CD8-positive, alpha-beta memory T cell (primary cell): ENCODE data around the gene ALKBH7. TPM values are rescaled to one million over a fixed set of nuclear protein-coding genes. Genes with fewer than 3 reads are reported as not detected.

Experiments used
- CTCF ChIA-PET: fragments of 350-600 bp; sonication (Branson Sonifier 250); formaldehyde crosslinking; loops from one replicate; lab custom pipeline; 2021; ENCODE audit warnings: antibody characterized with exemption; lab: Charles Lee
- POLR2A ChIA-PET: fragments of 350-600 bp; sonication (Branson Sonifier 250); formaldehyde crosslinking; loops from one replicate; lab custom pipeline; 2021; ENCODE audit warnings: antibody characterized with exemption; lab: Charles Lee
- DNase-seq, 5 donors: peaks; one replicate each; pipeline versions ENCODE4 v3.0.0 to v3.0.0-alpha.2; 2020 to 2022; ENCODE audit warnings: mixed read lengths in 1 of 5
- H3K27ac ChIP-seq: one replicate; pipeline ENCODE4 v1.7.0; 2013; ENCODE audit warnings: low read depth, mild to moderate bottlenecking, low read length, moderate library complexity
- H3K27me3 ChIP-seq: 2 replicates; pipeline ENCODE4 v1.7.0; 2013; ENCODE audit warnings: low read length, mild to moderate bottlenecking; ENCODE audit not compliant: insufficient read depth, poor library complexity, severe bottlenecking
- H3K36me3 ChIP-seq: 2 replicates; pipeline ENCODE4 v1.7.0; 2013; ENCODE audit warnings: mild to moderate bottlenecking, low read length, moderate library complexity; ENCODE audit not compliant: insufficient read depth
- H3K4me1 ChIP-seq: 2 replicates; pipeline ENCODE4 v1.7.0; 2013; ENCODE audit warnings: mild to moderate bottlenecking, low read length, moderate library complexity; ENCODE audit not compliant: insufficient read depth
- H3K4me3 ChIP-seq: 2 replicates; pipeline ENCODE4 v1.7.0; 2013; ENCODE audit warnings: mild to moderate bottlenecking, low read length
- H3K9me3 ChIP-seq: 2 replicates; pipeline ENCODE4 v1.7.0; 2013; ENCODE audit warnings: mild to moderate bottlenecking, low read length
- H3K27ac Mint-ChIP-seq, 8 donors: one replicate each; pipeline ENCODE4 v1.8.0; 2020 to 2021; ENCODE audit warnings: mixed read lengths in 8 of 8, mild to moderate bottlenecking in 6 of 8, inconsistent platforms in 3 of 8, moderate library complexity in 3 of 8
- H3K27me3 Mint-ChIP-seq, 2 donors: one replicate each; pipeline ENCODE4 v1.8.0; 2020 to 2021; ENCODE audit warnings: mixed read lengths in 2 of 2, mild to moderate bottlenecking in 1 of 2, moderate library complexity in 1 of 2
- H3K36me3 Mint-ChIP-seq, 3 donors: one replicate each; pipeline ENCODE4 v1.8.0; 2020 to 2021; ENCODE audit warnings: mixed read lengths in 3 of 3, inconsistent platforms in 1 of 3, mild to moderate bottlenecking in 1 of 3
- H3K4me1 Mint-ChIP-seq, 3 donors: one replicate each; pipeline ENCODE4 v1.8.0; 2020 to 2021; ENCODE audit warnings: mixed read lengths in 3 of 3, inconsistent platforms in 1 of 3, mild to moderate bottlenecking in 1 of 3
- H3K4me3 Mint-ChIP-seq, 7 donors: one replicate each; pipeline ENCODE4 v1.8.0; 2020 to 2021; ENCODE audit warnings: mixed read lengths in 7 of 7, mild to moderate bottlenecking in 6 of 7, moderate library complexity in 4 of 7, inconsistent platforms in 2 of 7
- H3K9me3 Mint-ChIP-seq, 5 donors: one replicate each; pipeline ENCODE4 v1.8.0; 2020 to 2022; ENCODE audit warnings: mixed read lengths in 5 of 5, mild to moderate bottlenecking in 3 of 5, moderate library complexity in 2 of 5, inconsistent platforms in 1 of 5
- polyA plus RNA-seq: library from polyadenylated mRNA; unstranded; fragments of 300-500 nt; fragmentation: Illumina TruSeq; gene quantifications from one replicate; pipeline ENCODE4 v1.2.3, GENCODE V29; 2021
- total RNA-seq, 2 experiments: library from RNA; stranded (reverse); gene quantifications; one replicate each; pipeline ENCODE4 v1.2.3, GENCODE V29; 2021

ALKBH7 gene
- total RNA-seq, result 10 to 100 TPM; 25.5 to 34.3 TPM
- polyA plus RNA-seq, result 82.2 TPM

DNA sequence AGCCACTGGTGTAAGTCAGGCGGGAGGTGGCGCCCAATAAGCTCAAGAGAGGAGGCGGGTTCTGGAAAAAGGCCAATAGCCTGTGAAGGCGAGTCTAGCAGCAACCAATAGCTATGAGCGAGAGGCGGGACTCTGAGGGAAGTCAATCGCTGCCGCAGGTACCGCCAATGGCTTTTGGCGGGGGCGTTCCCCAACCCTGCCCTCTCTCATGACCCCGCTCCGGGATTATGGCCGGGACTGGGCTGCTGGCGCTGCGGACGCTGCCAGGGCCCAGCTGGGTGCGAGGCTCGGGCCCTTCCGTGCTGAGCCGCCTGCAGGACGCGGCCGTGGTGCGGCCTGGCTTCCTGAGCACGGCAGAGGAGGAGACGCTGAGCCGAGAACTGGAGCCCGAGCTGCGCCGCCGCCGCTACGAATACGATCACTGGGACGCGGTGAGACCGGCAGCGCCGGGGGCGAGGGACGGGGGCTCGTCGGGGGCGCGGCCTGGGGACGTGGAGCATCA lies at the start of gene ALKBH7:
Gene ALKBH7 (plus strand): TSS at position 201 of the 502 bp plus-strand sequence. CDS start 27 bp downstream, at position 228.
- ChIA-PET CTCF (interaction anchor here (0.9 to 1.8 kb wide), 4 partner anchors 10 to 1166 kb away, joined by 3 to 13 read pairs (median 7); partner anchors contain the start of gene CLPP), POLR2A (interaction anchor here (0.6 to 2.3 kb wide), 9 partner anchors 9 to 468 kb away, joined by 4 to 22 read pairs (median 5); partner anchors contain the start of genes CLPP, DENND1C, GTF2F1 and KHSRP)
- Mint-ChIP-seq H3K36me3 (peaks cover 0 to 23% (median 3%) of the 10 kb centered on the region in 3 donors), H3K4me1 (peaks cover 9 to 17% (median 10%) of the 10 kb centered on the region in 3 donors), H3K27me3 (no peaks in the 10 kb centered on the region), H3K27ac (peak within 1 kb of the TSS; percentile 82 to 97 (median 92)), H3K4me3 (peak within 1 kb of the TSS; percentile 82 to 96 (median 91)), H3K9me3 (no peaks in the 10 kb centered on the region)
- H3K4me1 ChIP-seq, result peaks cover 14% of the 10 kb centered on the region
- peak; percentile 93 to 99 (median 98) for DNase-seq
- no peaks in the 10 kb centered on the region for H3K27me3 ChIP-seq
- H3K9me3 ChIP-seq, result no peaks in the 10 kb centered on the region
- peak within 1 kb of the TSS; percentile 75 for H3K4me3 ChIP-seq
- H3K36me3 ChIP-seq, result peaks cover 13% of the 10 kb centered on the region
- H3K27ac ChIP-seq, result peak within 1 kb of the TSS; percentile 88

DNA sequence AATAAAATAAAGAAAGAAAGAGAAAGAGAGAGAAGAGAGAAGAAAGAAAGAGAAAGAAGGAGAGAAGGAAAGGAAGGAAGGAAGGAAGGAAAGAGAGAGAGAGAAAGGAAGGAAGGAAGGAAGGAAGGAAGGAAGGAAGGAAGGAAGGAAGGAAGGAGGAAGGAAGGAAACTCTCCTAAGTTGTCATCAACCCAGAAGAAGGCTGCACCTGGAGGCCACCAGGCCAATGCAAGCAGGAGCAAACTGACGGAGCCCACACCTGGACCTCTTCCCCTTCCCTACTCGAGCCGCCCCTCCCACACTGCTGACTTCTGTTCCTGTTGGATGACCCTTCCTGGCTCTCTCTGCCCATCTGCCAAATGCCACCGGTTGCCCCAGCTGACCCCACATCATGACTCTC lies 47.8 kb upstream of the ALKBH7 start:
- DNase-seq, result no peak
- peaks cover 0 to 4% (median 0%) of the 10 kb centered on the region in 3 donors for H3K36me3 Mint-ChIP-seq
- no peaks in the 10 kb centered on the region for H3K4me1 ChIP-seq
- CTCF ChIA-PET, result no interaction called here
- H3K36me3 ChIP-seq, result no peaks in the 10 kb centered on the region
- H3K27ac ChIP-seq, result no peak overlapping the region
- H3K27me3 ChIP-seq, result no peaks in the 10 kb centered on the region
- no peak overlapping the region for H3K4me3 ChIP-seq
- H3K27me3 Mint-ChIP-seq, result peaks cover 0 to 3% of the 10 kb centered on the region in 2 donors
- no peak overlapping the region for H3K4me3 Mint-ChIP-seq
- peaks cover 0 to 3% (median 2%) of the 10 kb centered on the region in 3 donors for H3K4me1 Mint-ChIP-seq
- H3K9me3 ChIP-seq, result no peaks in the 10 kb centered on the region
- peak overlapping the region in 3 of 8 donors; percentile 37 to 64 (median 60) for H3K27ac Mint-ChIP-seq
- POLR2A ChIA-PET, result no interaction called here
- H3K9me3 Mint-ChIP-seq, result no peaks in the 10 kb centered on the region

DNA sequence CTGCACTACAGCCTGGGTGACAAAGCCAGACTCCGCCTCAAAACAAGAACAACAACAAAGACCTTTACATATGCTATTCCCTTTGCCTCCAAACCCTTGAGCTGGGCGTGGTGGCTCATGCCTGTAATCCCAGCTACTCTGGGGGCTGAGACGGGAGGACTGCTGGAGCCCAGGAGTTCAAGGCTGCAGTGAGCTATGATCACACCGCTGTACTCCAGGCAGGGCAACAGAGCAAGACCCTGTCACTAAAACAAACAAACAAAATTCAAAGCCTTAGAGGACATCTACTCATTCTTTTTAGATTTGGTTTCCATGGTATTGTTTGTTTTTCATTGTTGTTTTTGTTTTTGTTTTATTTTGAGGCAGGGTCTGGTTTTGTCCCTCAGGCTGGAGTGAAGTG lies 47.0 kb upstream of the ALKBH7 start:
- H3K27me3 ChIP-seq, result no peaks in the 10 kb centered on the region
- H3K4me3 ChIP-seq, result no peak overlapping the region
- no peak for DNase-seq
- no peak overlapping the region for H3K27ac ChIP-seq
- Mint-ChIP-seq H3K9me3 (no peaks in the 10 kb centered on the region), H3K36me3 (peaks cover 0 to 4% (median 0%) of the 10 kb centered on the region in 3 donors), H3K4me1 (peaks cover 0 to 3% (median 2%) of the 10 kb centered on the region in 3 donors), H3K27ac (no peak overlapping the region), H3K4me3 (no peak overlapping the region), H3K27me3 (peaks cover 0 to 3% of the 10 kb centered on the region in 2 donors)
- H3K4me1 ChIP-seq, result no peaks in the 10 kb centered on the region
- CTCF ChIA-PET, result no interaction called here
- POLR2A ChIA-PET, result no interaction called here
- no peaks in the 10 kb centered on the region for H3K9me3 ChIP-seq
- no peaks in the 10 kb centered on the region for H3K36me3 ChIP-seq

DNA sequence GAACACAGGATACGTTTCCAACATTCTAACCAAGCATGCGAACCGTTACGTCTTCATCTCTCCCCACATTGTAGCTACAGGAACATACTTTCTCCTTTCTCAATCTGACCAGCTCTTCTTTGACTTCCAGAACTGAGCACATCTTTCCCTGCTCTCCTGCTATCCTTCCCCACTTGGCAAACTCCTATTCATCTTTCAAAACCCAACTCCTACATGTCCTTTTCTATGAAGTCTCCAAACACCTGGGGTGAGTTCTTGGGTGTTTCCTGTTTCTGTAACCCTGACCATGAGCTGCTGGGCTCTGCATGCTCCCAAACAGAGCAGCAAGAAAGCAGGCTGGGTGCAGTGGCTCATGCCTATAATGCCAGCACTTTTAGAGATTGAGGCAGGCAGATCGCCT lies 45.8 kb upstream of the ALKBH7 start:
- no peak overlapping the region for H3K27ac Mint-ChIP-seq
- no peak overlapping the region for H3K4me3 ChIP-seq
- H3K4me1 Mint-ChIP-seq, result peaks cover 0 to 3% (median 2%) of the 10 kb centered on the region in 3 donors
- H3K27me3 Mint-ChIP-seq, result no peaks in the 10 kb centered on the region
- H3K36me3 ChIP-seq, result no peaks in the 10 kb centered on the region
- H3K9me3 Mint-ChIP-seq, result no peaks in the 10 kb centered on the region
- no peaks in the 10 kb centered on the region for H3K27me3 ChIP-seq
- H3K9me3 ChIP-seq, result no peaks in the 10 kb centered on the region
- no peaks in the 10 kb centered on the region for H3K4me1 ChIP-seq
- CTCF ChIA-PET, result no interaction called here
- peaks cover 0 to 4% (median 0%) of the 10 kb centered on the region in 3 donors for H3K36me3 Mint-ChIP-seq
- POLR2A ChIA-PET, result no interaction called here
- H3K4me3 Mint-ChIP-seq, result no peak overlapping the region
- DNase-seq, result no peak
- no peak overlapping the region for H3K27ac ChIP-seq

GRCh38 chr19:6333439-6333838 lies 39.2 kb upstream of the ALKBH7 start, which contains the start of gene ACER1:
Gene ACER1, minus strand, starts transcription at chr19:6333612. Its CDS starts 61 bp downstream, at chr19:6333551.
- no peaks in the 10 kb centered on the region for H3K36me3 Mint-ChIP-seq
- no peak within 1 kb of the TSS for H3K4me3 Mint-ChIP-seq
- Histone ChIP-seq H3K27ac (no peak within 1 kb of the TSS), H3K4me3 (no peak within 1 kb of the TSS), H3K36me3 (no peaks in the 10 kb centered on the region), H3K4me1 (no peaks in the 10 kb centered on the region), H3K9me3 (no peaks in the 10 kb centered on the region), H3K27me3 (no peaks in the 10 kb centered on the region)
- peak within 1 kb of the TSS in 1 of 8 donors; percentile 17 for H3K27ac Mint-ChIP-seq
- H3K27me3 Mint-ChIP-seq, result no peaks in the 10 kb centered on the region
- ChIA-PET POLR2A (no interaction called here), CTCF (no interaction called here)
- no peak for DNase-seq
- H3K4me1 Mint-ChIP-seq, result no peaks in the 10 kb centered on the region
- no peaks in the 10 kb centered on the region for H3K9me3 Mint-ChIP-seq

DNA sequence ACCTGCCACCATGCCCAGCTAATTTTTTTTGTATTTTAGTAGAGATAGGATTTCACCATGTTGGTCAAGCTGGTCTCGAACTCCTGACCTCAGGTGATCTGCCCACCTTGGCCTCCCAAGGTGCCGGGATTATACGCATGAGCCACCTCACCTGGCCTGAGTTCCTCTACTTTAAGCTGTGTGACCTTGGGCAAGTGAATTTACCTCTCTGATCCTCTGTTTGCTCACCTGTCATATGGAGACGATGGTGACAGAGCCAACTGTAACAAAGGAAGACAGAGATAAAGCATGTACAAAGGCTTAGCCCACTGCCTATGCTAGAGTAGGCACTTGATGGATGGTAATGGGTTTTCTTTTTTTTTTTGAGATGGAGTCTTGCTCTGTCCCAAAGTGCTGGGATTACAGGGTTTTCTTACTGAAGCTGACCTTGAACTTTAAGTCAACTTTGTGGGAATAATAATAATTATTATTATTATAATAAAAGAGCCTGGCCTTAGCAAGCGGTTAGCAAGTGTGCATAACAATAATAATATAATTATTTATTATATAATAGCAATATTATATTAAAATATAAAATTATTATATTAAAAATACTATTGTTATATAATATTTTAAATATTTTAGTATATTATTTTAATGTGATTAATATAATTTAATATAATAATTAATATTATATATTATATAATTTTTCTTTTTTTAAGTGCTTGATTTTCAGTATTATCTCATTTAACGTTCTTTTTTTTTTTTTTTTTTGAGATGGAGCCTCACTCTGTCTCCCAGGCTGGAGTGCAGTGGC lies 37.9 kb upstream of the ALKBH7 start:
- Histone ChIP-seq H3K9me3 (no peaks in the 10 kb centered on the region), H3K27me3 (no peaks in the 10 kb centered on the region), H3K27ac (no peak overlapping the region), H3K4me3 (no peak overlapping the region), H3K36me3 (no peaks in the 10 kb centered on the region), H3K4me1 (no peaks in the 10 kb centered on the region)
- POLR2A ChIA-PET, result no interaction called here
- CTCF ChIA-PET, result no interaction called here
- Mint-ChIP-seq H3K4me3 (no peak overlapping the region), H3K4me1 (no peaks in the 10 kb centered on the region), H3K36me3 (no peaks in the 10 kb centered on the region), H3K27ac (no peak overlapping the region), H3K27me3 (no peaks in the 10 kb centered on the region), H3K9me3 (no peaks in the 10 kb centered on the region)
- DNase-seq, result no peak

GRCh38 chr19:6340493-6341201 lies 31.9 kb upstream of the ALKBH7 start:
- Histone ChIP-seq H3K4me3 (no peak overlapping the region), H3K36me3 (no peaks in the 10 kb centered on the region), H3K4me1 (no peaks in the 10 kb centered on the region), H3K9me3 (no peaks in the 10 kb centered on the region), H3K27ac (no peak overlapping the region), H3K27me3 (no peaks in the 10 kb centered on the region)
- H3K9me3 Mint-ChIP-seq, result no peaks in the 10 kb centered on the region
- no peak for DNase-seq
- peaks cover 1 to 8% (median 7%) of the 10 kb centered on the region in 3 donors for H3K36me3 Mint-ChIP-seq
- H3K4me3 Mint-ChIP-seq, result no peak overlapping the region
- CTCF ChIA-PET, result no interaction called here
- POLR2A ChIA-PET, result interaction anchor here (0.6 kb wide), 1 partner anchor 1476 kb away, joined by 5 read pairs; no protein-coding TSS in a partner anchor
- peak overlapping the region in 1 of 8 donors; percentile 72 for H3K27ac Mint-ChIP-seq
- no peaks in the 10 kb centered on the region for H3K4me1 Mint-ChIP-seq
- H3K27me3 Mint-ChIP-seq, result no peaks in the 10 kb centered on the region
